A549 (cell line): ENCODE results near the gene NDUFC1.

Experiments
- BHLHE40 ChIP-seq: IDR thresholded peaks from 2 replicates; pipeline ENCODE4 v1.6.1; 2012; ENCODE audit warnings: low read depth, low read length, inconsistent platforms
- CHD4 ChIP-seq: fragments of 200-600 bp; sonication (generic); IDR thresholded peaks from 2 replicates; pipeline ENCODE4 v1.6.1; 2016; ENCODE audit warnings: antibody characterized with exemption, mild to moderate bottlenecking, borderline replicate concordance
- CTCF ChIP-seq: fragments of >200 bp; sonication (Bioruptor Twin); formaldehyde crosslinking; IDR thresholded peaks from 3 replicates; pipeline ENCODE4 v1.5.1; 2016
- ELK1 ChIP-seq: fragments of 150-350 bp; IDR thresholded peaks from 2 replicates; pipeline ENCODE4 v1.6.1; 2014; ENCODE audit warnings: low read depth, mild to moderate bottlenecking, low read length
- EP300 ChIP-seq, 2 experiments: fragments of >200 bp; sonication (Bioruptor Twin); formaldehyde crosslinking; IDR thresholded peaks; 2 replicates in 1 of 2; 3 replicates in 1 of 2; pipeline ENCODE4 v1.6.1; 2016 to 2017
- FOSL2 ChIP-seq, 2 experiments: fragments of 450-650 bp in 1 of 2; fragments of >200 bp in 1 of 2; sonication (Bioruptor Twin) in 1 of 2; formaldehyde crosslinking; IDR thresholded peaks; 2 replicates each; pipeline versions ENCODE4 v1.5.0 to v1.6.1; 2016 to 2020; ENCODE audit warnings: mild to moderate bottlenecking in 1 of 2, moderate library complexity in 1 of 2
- HOXB5 ChIP-seq: fragments of 250-450 bp; sonication (Bioruptor Pico); IDR thresholded peaks from 2 replicates; pipeline ENCODE4 v1.5.0; 2020; ENCODE audit warnings: mild to moderate bottlenecking, moderate library complexity
- KDM5A ChIP-seq: fragments of 200-600 bp; sonication (generic); IDR thresholded peaks from 2 replicates; pipeline ENCODE4 v1.6.1; 2016; ENCODE audit warnings: antibody characterized with exemption, mild to moderate bottlenecking
- NFE2L2 ChIP-seq: fragments of 150-350 bp; conservative IDR thresholded peaks from 2 replicates; pipeline ENCODE4 v1.6.1; 2014; ENCODE audit warnings: low read length
- NR3C1 ChIP-seq: fragments of >200 bp; sonication (Bioruptor Twin); formaldehyde crosslinking; IDR thresholded peaks from 3 replicates; pipeline ENCODE4 v1.6.1; 2017
- RAD21 ChIP-seq, 2 experiments: fragments of >200 bp in 1 of 2; sonication (Bioruptor Twin) in 1 of 2; formaldehyde crosslinking in 1 of 2; IDR thresholded peaks in 1 of 2; conservative IDR thresholded peaks in 1 of 2; 2 replicates in 1 of 2; 3 replicates in 1 of 2; pipeline ENCODE4 v1.6.1; 2012 to 2018; ENCODE audit warnings: inconsistent platforms in 1 of 2
- ZSCAN20 ChIP-seq: fragments of 250-450 bp; sonication (Bioruptor Pico); IDR thresholded peaks from 2 replicates; pipeline ENCODE4 v1.8.0; 2022; ENCODE audit warnings: mild to moderate bottlenecking, moderate library complexity

GRCh38 chr4:139275281-139275735 is 27.0 kb downstream of the NDUFC1 start:
- no peak for TF ChIP-seq HOXB5
- TF ChIP-seq CTCF: no peak
- TF ChIP-seq RAD21 (conservative IDR thresholded peaks at IDR 0.05 in 1 of 2, IDR thresholded peaks at IDR 0.05 in 1 of 2): no peak
- no peak for TF ChIP-seq ZSCAN20 (CRISPR knock-in tag)
- TF ChIP-seq FOSL2 (IDR thresholded peaks at IDR 0.05): no peak
- no peak for TF ChIP-seq FOSL2 (CRISPR knock-in tag; IDR thresholded peaks at IDR 0.05)
- TF ChIP-seq NR3C1: no peak
- no peak for TF ChIP-seq EP300 (IDR thresholded peaks at IDR 0.05)
- TF ChIP-seq ELK1: no peak
- no peak for TF ChIP-seq BHLHE40
- TF ChIP-seq KDM5A: no peak
- TF ChIP-seq NFE2L2: no peak
- TF ChIP-seq CHD4: no peak
